ENCODE measurements around the gene INPP5E.
"Not testable (repeated sequence)": the region's sequence is repeated elsewhere in the genome, so short reads cannot be mapped to it uniquely, and the experiment has no call there.

GRCh38 chr9:136425367-136425766 is 14.3 kb downstream of the INPP5E start:
- TF ChIP-seq CTCF (IDR thresholded peaks at IDR 0.05; ENCODE audit: poor library complexity); EZH2phosphoT487 (IDR thresholded peaks at IDR 0.05; ENCODE audit: low read depth, severe bottlenecking, unreplicated experiment); EZH2 (IDR thresholded peaks at IDR 0.05; ENCODE audit: borderline replicate concordance): not testable (repeated sequence)
